Ishikawa (cell line): ENCODE data around the gene MTX1.

Experiments
- CEBPB ChIP-seq: IDR thresholded peaks from 2 replicates; pipeline ENCODE4 v1.6.1; 2012
- CREB1 ChIP-seq: IDR thresholded peaks from 2 replicates; pipeline ENCODE4 v1.6.1; 2012; ENCODE audit warnings: low read depth
- EGR1 ChIP-seq: IDR thresholded peaks from 2 replicates; pipeline ENCODE4 v1.6.1; 2012
- EP300 ChIP-seq: IDR thresholded peaks from 2 replicates; pipeline ENCODE4 v1.6.1; 2012; ENCODE audit warnings: borderline replicate concordance
- FOXM1 ChIP-seq: IDR thresholded peaks from 2 replicates; pipeline ENCODE4 v1.6.1; 2012; ENCODE audit warnings: low read depth, borderline replicate concordance
- MAX ChIP-seq: IDR thresholded peaks from 2 replicates; pipeline ENCODE4 v1.6.1; 2012
- NFIC ChIP-seq: IDR thresholded peaks from 2 replicates; pipeline ENCODE4 v1.6.1; 2012
- RAD21 ChIP-seq: IDR thresholded peaks from 2 replicates; pipeline ENCODE4 v1.6.1; 2012; ENCODE audit warnings: low read depth
- TAF1 ChIP-seq: IDR thresholded peaks from 2 replicates; pipeline ENCODE4 v1.6.1; 2012; ENCODE audit warnings: low read depth, mild to moderate bottlenecking
- TCF12 ChIP-seq: IDR thresholded peaks from 2 replicates; pipeline ENCODE4 v1.6.1; 2012; ENCODE audit warnings: low read depth
- TEAD4 ChIP-seq: IDR thresholded peaks from 2 replicates; pipeline ENCODE4 v1.6.1; 2012
- USF1 ChIP-seq: IDR thresholded peaks from 2 replicates; pipeline ENCODE4 v1.6.1; 2012
- YY1 ChIP-seq: IDR thresholded peaks from 2 replicates; pipeline ENCODE4 v1.6.1; 2012; ENCODE audit warnings: low read depth
- ZBTB7A ChIP-seq: IDR thresholded peaks from 2 replicates; pipeline ENCODE4 v1.6.1; 2012; ENCODE audit warnings: low read depth
- TF ChIP-seq, protein P1 (sequence below): IDR thresholded peaks from 2 replicates; pipeline ENCODE4 v1.6.1; 2012; ENCODE audit warnings: low read depth, mild to moderate bottlenecking

The MTX1 gene

DNA sequence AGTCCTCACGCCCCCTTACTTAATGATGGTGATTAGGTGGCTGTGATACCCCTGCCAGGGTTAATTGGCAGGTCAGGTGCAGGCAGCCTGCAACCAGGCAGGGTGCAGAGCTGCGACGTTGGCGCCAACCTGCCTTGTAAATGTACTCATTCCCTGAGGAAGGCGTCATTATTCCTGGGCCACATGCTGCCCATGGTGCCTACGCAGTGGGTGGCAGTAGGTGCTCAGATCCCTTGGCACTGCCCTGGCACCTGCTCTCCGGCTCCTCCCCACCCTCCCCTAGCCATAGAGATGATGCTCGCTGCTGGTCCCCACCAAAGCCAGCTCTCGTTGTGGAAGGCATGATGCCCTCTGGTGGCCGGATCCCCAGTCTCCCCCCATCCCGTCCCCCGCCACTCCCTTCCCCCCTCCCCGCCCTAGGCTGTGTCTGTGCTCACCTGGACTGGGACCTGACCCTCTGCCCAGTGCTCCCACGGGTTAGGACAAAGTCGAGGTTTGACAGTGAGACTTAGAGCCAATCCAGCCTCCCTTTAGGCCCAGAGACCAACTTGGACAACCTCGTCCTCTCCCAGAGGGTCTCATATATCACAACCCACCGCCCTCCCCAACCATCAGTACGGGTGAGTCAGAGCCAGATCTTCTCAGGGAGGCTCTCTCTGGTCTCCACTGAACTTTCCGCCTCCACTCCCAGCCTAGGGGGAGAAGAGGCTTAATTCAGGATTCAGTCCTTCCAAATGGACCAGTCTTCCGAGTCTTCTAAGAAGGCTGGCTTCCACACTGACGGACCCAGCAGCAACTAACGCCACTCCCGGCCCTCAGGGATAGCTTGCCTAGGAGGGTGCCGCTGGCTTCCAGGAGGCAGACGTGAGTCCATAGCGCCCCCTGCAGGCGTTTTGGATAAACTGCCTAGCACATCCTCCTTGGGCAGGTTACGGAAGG is 41.1 kb upstream of the MTX1 start:
- TF ChIP-seq FOXM1 (no peak), RAD21 (peak; percentile 98)

GRCh38 chr1:155168105-155168445 is 40.4 kb upstream of the MTX1 start:
- peak; percentile 25; the same call in 1 of the 2 replicates for TF ChIP-seq CEBPB

DNA sequence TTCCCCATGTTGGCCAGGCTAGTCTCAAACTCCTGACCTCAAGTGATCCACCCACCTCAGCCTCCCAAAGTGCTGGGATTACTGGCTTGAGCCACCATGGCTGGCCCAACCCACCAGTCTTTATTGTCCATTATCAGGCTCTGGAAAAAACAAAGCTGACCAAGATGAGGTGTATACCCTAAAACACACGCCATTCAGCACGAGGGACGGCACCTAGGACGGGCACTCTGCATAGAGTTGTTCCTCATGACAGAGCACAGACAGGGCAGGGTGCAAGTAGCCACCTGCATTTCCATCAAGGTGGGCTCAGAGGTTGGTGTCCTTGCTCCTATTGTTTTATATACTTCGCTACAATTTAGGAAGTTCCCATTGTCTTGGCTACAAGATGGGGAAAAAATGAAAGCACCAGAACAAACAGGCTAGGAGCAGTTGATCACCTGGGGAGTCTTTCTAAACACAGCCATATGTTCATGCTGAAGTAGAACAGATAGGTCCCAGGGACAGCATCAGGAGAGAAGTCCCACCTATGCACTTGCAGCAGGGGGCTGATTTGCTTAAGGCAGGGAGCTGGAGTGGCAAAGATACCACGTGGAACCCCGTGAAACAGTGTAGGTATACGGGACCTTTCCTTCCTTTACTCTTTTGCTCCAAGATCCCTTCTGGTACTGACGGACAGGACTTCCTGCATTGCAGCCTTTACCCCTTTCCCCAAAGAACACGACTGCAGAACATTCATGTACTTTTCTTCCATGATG is 39.9 kb upstream of the MTX1 start:
- TF ChIP-seq TCF12 (no peak), MAX (no peak), USF1 (no peak), NFIC (no peak)

GRCh38 chr1:155169541-155169940 is 39.0 kb upstream of the MTX1 start:
- TF ChIP-seq CREB1 (no peak), RAD21 (no peak), FOXM1 (no peak), TCF12 (no peak), YY1 (no peak), CEBPB (no peak), EP300 (no peak), NFIC (no peak), ZBTB7A (no peak), TAF1 (no peak), EGR1 (no peak), MAX (no peak), USF1 (no peak), TEAD4 (no peak)
- TF ChIP-seq, protein P1, sequence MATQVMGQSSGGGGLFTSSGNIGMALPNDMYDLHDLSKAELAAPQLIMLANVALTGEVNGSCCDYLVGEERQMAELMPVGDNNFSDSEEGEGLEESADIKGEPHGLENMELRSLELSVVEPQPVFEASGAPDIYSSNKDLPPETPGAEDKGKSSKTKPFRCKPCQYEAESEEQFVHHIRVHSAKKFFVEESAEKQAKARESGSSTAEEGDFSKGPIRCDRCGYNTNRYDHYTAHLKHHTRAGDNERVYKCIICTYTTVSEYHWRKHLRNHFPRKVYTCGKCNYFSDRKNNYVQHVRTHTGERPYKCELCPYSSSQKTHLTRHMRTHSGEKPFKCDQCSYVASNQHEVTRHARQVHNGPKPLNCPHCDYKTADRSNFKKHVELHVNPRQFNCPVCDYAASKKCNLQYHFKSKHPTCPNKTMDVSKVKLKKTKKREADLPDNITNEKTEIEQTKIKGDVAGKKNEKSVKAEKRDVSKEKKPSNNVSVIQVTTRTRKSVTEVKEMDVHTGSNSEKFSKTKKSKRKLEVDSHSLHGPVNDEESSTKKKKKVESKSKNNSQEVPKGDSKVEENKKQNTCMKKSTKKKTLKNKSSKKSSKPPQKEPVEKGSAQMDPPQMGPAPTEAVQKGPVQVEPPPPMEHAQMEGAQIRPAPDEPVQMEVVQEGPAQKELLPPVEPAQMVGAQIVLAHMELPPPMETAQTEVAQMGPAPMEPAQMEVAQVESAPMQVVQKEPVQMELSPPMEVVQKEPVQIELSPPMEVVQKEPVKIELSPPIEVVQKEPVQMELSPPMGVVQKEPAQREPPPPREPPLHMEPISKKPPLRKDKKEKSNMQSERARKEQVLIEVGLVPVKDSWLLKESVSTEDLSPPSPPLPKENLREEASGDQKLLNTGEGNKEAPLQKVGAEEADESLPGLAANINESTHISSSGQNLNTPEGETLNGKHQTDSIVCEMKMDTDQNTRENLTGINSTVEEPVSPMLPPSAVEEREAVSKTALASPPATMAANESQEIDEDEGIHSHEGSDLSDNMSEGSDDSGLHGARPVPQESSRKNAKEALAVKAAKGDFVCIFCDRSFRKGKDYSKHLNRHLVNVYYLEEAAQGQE, result no peak

- TF ChIP-seq MAX (no peak), RAD21 (no peak), CEBPB (no peak), USF1 (no peak), CREB1 (no peak), TEAD4 (no peak), YY1 (no peak), EP300 (no peak), FOXM1 (no peak), EGR1 (no peak), NFIC (no peak)
Observed at GRCh38 chr1:155170101-155170785, 38.3 kb upstream of the MTX1 start.

DNA sequence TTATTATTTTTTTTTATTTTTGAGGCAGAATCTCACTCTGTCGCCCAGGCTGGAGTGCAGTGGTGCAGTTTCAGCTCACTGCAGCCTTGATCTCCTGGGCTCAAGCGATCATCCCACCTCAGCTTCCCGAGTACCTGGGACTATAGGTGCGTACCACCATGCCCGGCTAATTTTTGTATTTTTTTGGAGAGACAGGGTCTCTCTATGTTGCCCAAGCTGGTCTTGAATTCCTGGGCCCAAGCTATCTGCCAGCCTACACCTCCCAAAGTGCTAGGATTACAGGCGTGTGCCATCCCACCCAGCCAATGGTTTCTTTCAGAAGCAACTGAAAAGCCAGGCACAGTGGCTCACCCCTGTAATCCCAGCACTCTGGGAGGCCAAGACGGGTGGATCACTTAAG is 37.7 kb upstream of the MTX1 start:
- TF ChIP-seq ZBTB7A (no peak), EP300 (no peak), TEAD4 (no peak), CREB1 (no peak), TAF1 (no peak), YY1 (no peak), RAD21 (no peak), FOXM1 (no peak), EGR1 (no peak), USF1 (no peak), MAX (no peak), CEBPB (no peak)
